IPS-15b (cell line): ENCODE results near the gene VASN.

Source experiments
- H3K27me3 ChIP-seq: one replicate; pipeline ENCODE4 v1.6.1; 2013; ENCODE audit warnings: low read length; ENCODE audit not compliant: control insufficient read depth, insufficient read depth
- H3K36me3 ChIP-seq: one replicate; pipeline ENCODE4 v1.6.1; 2013; ENCODE audit warnings: low read length; ENCODE audit not compliant: control insufficient read depth, insufficient read depth
- H3K4me1 ChIP-seq: one replicate; pipeline ENCODE4 v1.6.1; 2013; ENCODE audit warnings: mild to moderate bottlenecking, low read length; ENCODE audit not compliant: control insufficient read depth, insufficient read depth
- H3K4me3 ChIP-seq: one replicate; pipeline ENCODE4 v1.5.1; 2013; ENCODE audit warnings: low read depth, low read length
- H3K9ac ChIP-seq: one replicate; pipeline ENCODE4 v1.6.1; 2013; ENCODE audit warnings: low read depth, mild to moderate bottlenecking, low read length
- H3K9me3 ChIP-seq: one replicate; pipeline ENCODE4 v1.6.1; 2013; ENCODE audit warnings: mild to moderate bottlenecking, low read length; ENCODE audit not compliant: control insufficient read depth, insufficient read depth

Gene VASN

GRCh38 chr16:4378999-4379690 lies 7.5 kb downstream of the VASN start:
- Histone ChIP-seq H3K27me3 (no peaks in the 10 kb centered on the region), H3K9me3 (no peaks in the 10 kb centered on the region), H3K36me3 (peaks cover 20% of the 10 kb centered on the region), H3K9ac (peak overlapping the region; percentile 24), H3K4me1 (peaks cover 6% of the 10 kb centered on the region), H3K4me3 (no peak overlapping the region)

DNA sequence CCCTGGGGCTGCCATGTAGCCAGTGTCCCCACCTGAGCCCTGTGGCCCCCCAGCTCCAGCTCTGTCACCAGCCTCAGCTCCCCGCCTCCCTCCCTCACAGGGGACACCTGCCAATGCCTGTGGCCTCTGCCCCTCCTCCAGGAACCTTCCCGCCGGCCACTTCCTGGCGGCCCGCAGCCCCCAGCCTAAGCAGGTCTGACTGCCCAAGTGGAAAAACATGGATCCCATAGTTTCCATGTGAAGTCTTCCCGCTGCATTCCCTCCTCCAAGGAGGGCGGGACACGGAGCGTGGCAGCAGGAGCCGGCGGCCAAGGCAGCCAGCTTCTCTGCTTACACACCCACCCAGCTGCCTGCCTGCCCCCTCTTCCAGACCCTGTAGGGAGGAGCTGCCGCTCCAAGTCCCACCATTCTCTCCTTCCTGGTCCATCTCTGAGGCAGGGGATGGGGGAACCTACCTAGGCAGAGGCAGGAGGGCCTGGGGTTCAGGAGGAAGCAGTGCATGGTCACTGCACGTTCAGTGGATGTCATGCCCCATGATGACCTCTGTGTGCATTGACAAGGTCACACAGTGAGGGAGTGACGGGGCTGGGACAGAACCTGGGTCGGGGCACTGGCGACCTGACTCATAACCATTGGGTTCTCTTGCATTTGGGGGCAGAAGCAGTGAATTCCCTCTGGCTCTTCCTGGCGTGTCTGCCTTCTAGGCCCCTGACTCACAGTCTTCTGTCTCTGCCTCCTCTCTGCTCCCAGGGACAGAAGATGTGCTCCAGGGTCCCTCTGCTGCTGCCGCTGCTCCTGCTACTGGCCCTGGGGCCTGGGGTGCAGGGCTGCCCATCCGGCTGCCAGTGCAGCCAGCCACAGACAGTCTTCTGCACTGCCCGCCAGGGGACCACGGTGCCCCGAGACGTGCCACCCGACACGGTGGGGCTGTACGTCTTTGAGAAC lies 8.7 kb downstream of the VASN start:
- H3K4me1 ChIP-seq: peaks cover 6% of the 10 kb centered on the region
- H3K9me3 ChIP-seq: no peaks in the 10 kb centered on the region
- peaks cover 19% of the 10 kb centered on the region for H3K36me3 ChIP-seq
- H3K9ac ChIP-seq: no peak overlapping the region
- no peak overlapping the region for H3K4me3 ChIP-seq
- H3K27me3 ChIP-seq: no peaks in the 10 kb centered on the region

GRCh38 chr16:4381072-4381934 lies 9.7 kb downstream of the VASN start:
- Histone ChIP-seq H3K27me3 (no peaks in the 10 kb centered on the region), H3K9me3 (no peaks in the 10 kb centered on the region), H3K36me3 (peaks cover 24% of the 10 kb centered on the region), H3K4me3 (no peak overlapping the region), H3K9ac (no peak overlapping the region), H3K4me1 (peaks cover 6% of the 10 kb centered on the region)

GRCh38 chr16:4381935-4382794 lies 10.5 kb downstream of the VASN start:
- no peak overlapping the region for H3K9ac ChIP-seq
- peaks cover 6% of the 10 kb centered on the region for H3K4me1 ChIP-seq
- no peaks in the 10 kb centered on the region for H3K9me3 ChIP-seq
- peaks cover 28% of the 10 kb centered on the region for H3K36me3 ChIP-seq
- no peaks in the 10 kb centered on the region for H3K27me3 ChIP-seq
- H3K4me3 ChIP-seq: no peak overlapping the region

DNA sequence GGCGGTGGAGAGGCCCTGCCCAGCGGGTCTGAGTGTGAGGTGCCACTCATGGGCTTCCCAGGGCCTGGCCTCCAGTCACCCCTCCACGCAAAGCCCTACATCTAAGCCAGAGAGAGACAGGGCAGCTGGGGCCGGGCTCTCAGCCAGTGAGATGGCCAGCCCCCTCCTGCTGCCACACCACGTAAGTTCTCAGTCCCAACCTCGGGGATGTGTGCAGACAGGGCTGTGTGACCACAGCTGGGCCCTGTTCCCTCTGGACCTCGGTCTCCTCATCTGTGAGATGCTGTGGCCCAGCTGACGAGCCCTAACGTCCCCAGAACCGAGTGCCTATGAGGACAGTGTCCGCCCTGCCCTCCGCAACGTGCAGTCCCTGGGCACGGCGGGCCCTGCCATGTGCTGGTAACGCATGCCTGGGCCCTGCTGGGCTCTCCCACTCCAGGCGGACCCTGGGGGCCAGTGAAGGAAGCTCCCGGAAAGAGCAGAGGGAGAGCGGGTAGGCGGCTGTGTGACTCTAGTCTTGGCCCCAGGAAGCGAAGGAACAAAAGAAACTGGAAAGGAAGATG lies 11.2 kb downstream of the VASN start:
- no peaks in the 10 kb centered on the region for H3K27me3 ChIP-seq
- no peak overlapping the region for H3K9ac ChIP-seq
- peaks cover under 1% of the 10 kb centered on the region for H3K4me1 ChIP-seq
- H3K36me3 ChIP-seq: peaks cover 34% of the 10 kb centered on the region
- H3K9me3 ChIP-seq: no peaks in the 10 kb centered on the region
- no peak overlapping the region for H3K4me3 ChIP-seq

DNA sequence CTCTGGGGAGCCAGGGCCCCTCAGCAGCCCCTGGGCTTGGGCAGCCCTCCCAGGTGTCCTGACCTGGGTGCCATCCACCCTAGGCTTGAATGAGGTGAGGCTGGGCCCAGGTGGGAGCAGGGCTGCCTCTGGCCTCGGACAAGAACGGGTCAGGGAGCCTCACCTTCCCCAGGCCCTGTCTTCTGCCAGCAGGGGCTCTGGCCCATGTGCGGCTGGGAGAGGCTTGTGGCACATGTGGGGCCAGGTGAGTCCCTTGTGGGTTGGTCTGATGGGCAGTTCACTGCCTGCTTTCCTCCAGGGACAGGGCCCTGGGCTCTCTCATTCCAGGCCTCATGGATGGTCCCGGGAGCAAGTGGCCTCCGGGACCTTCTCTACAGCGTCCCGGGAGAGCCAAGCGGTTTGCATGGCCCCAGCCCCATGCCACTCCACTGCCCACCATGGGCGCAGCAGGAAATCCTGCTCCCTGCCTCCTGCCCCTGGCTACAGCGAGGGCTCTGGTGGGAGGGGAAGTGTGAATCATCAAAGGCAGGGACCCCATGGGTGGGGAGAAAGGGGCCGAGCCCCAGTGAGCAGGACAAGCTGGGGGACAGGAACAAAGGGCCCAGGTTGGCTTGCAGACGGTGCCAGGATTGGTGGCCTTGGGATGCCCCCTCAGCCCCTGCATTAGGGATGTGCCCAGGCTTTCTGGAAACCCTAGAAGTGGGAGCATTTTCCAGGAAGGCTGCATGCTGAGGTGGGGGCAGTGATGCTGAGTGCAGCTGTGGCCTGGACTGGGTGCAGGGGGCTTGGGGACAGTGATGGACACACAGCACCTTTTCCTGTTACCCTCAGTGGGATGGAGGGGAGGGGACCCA lies 12.2 kb downstream of the VASN start:
- Histone ChIP-seq H3K4me1 (peaks cover 2% of the 10 kb centered on the region), H3K9me3 (no peaks in the 10 kb centered on the region), H3K9ac (no peak overlapping the region), H3K36me3 (peaks cover 35% of the 10 kb centered on the region), H3K27me3 (no peaks in the 10 kb centered on the region), H3K4me3 (no peak overlapping the region)

DNA sequence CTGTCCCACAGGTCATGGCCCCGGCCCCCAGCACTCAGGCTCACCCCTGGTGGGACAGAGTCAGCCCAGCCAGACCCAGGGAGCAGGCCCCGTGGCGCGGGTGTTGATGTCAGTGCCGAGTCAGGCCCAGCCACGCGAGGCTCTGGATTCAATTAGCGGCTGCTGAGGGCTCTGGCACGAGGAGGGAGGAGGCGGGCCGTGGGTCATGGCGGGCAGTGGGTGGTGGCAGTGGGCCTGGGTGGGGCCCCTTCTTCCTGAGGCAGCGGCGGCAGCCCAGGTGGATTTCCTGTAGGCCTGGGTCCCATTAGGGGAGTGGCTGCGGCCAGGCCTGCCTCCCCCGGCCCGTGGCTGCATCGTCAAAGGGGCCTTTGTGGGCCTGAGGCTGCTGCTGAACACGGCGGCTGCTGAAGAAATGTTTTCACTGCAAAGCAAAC lies 12.9 kb downstream of the VASN start:
- no peaks in the 10 kb centered on the region for H3K9me3 ChIP-seq
- peaks cover 5% of the 10 kb centered on the region for H3K4me1 ChIP-seq
- H3K4me3 ChIP-seq: no peak overlapping the region
- no peaks in the 10 kb centered on the region for H3K27me3 ChIP-seq
- no peak overlapping the region for H3K9ac ChIP-seq
- H3K36me3 ChIP-seq: peaks cover 38% of the 10 kb centered on the region

GRCh38 chr16:4385066-4385788 lies 13.6 kb downstream of the VASN start:
- H3K4me1 ChIP-seq: peaks cover 10% of the 10 kb centered on the region
- no peak overlapping the region for H3K4me3 ChIP-seq
- H3K27me3 ChIP-seq: no peaks in the 10 kb centered on the region
- H3K9ac ChIP-seq: no peak overlapping the region
- no peaks in the 10 kb centered on the region for H3K9me3 ChIP-seq
- H3K36me3 ChIP-seq: peaks cover 40% of the 10 kb centered on the region

- H3K9me3 ChIP-seq: no peaks in the 10 kb centered on the region
- peaks cover 37% of the 10 kb centered on the region for H3K36me3 ChIP-seq
- H3K9ac ChIP-seq: no peak overlapping the region
- no peaks in the 10 kb centered on the region for H3K27me3 ChIP-seq
- H3K4me1 ChIP-seq: peaks cover 11% of the 10 kb centered on the region
- H3K4me3 ChIP-seq: no peak overlapping the region
Measured at GRCh38 chr16:4385789-4386450, 14.3 kb downstream of the VASN start.
